Activated naive CD8-positive, alpha-beta T cell (primary cell): ENCODE data around the gene SDCBP2.

ENCODE experiments used
- H3K27ac Mint-ChIP-seq: one replicate; pipeline ENCODE4 v1.8.0; 2021; ENCODE audit warnings: mixed read lengths
- H3K27me3 Mint-ChIP-seq: one replicate; pipeline ENCODE4 v1.8.0; 2021; ENCODE audit warnings: mixed read lengths
- H3K36me3 Mint-ChIP-seq: one replicate; pipeline ENCODE4 v1.8.0; 2021; ENCODE audit warnings: mixed read lengths
- H3K4me1 Mint-ChIP-seq: one replicate; pipeline ENCODE4 v1.8.0; 2021; ENCODE audit warnings: low read depth, mixed read lengths
- H3K4me3 Mint-ChIP-seq: one replicate; pipeline ENCODE4 v1.8.0; 2021; ENCODE audit warnings: mild to moderate bottlenecking, mixed read lengths
- H3K9me3 Mint-ChIP-seq: one replicate; pipeline ENCODE4 v1.8.0; 2021; ENCODE audit warnings: low read depth, mixed read lengths

Gene SDCBP2

GRCh38 chr20:1274485-1275311 lies 54.2 kb downstream of the SDCBP2 start:
- Mint-ChIP-seq H3K27ac (no peak overlapping the region), H3K36me3 (no peaks in the 10 kb centered on the region), H3K27me3 (no peaks in the 10 kb centered on the region), H3K4me1 (peaks cover 57% of the 10 kb centered on the region), H3K9me3 (no peaks in the 10 kb centered on the region), H3K4me3 (no peak overlapping the region)

GRCh38 chr20:1273366-1273765 lies 55.6 kb downstream of the SDCBP2 start:
- Mint-ChIP-seq H3K9me3 (no peaks in the 10 kb centered on the region), H3K4me3 (no peak overlapping the region), H3K4me1 (peaks cover 64% of the 10 kb centered on the region), H3K36me3 (no peaks in the 10 kb centered on the region), H3K27me3 (no peaks in the 10 kb centered on the region), H3K27ac (no peak overlapping the region)

DNA sequence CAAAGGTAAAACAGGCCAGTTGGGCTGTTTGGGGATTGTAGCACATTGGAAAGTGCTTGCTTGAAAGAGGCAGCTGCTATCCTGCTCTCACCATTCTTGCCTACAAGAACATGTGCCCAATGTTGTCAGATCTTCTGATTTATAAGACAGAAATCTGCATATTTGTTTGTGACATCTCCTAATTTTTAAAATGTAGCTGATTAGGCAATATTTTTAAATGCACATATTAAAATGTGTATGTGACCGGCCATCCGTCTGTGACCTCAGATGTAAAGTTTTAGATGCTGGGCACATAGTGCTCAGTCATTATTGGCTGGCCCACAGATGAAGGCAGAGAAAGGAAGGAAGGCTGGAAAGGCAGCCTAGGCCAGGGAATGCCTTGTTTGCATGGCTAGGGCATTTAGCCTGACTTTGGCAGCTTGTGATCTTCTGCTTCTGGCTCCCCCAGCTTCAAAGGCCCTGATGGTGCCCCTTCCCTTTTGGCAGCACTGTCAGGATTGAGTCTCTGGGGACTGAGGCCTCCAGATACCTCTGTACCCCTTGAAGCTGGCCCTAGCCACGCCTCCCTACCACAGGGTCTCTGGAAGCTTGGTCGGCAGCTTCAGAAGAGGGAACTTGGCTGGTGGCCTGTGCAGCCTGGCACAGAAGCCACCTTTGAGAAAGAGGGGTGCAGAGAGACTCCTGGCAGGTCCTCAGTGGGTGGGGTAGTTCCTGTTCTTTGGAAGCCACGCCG lies 56.4 kb downstream of the SDCBP2 start:
- peaks cover 72% of the 10 kb centered on the region for H3K4me1 Mint-ChIP-seq
- no peaks in the 10 kb centered on the region for H3K27me3 Mint-ChIP-seq
- no peak overlapping the region for H3K4me3 Mint-ChIP-seq
- H3K9me3 Mint-ChIP-seq: no peaks in the 10 kb centered on the region
- H3K27ac Mint-ChIP-seq: peak overlapping the region; percentile 6
- no peaks in the 10 kb centered on the region for H3K36me3 Mint-ChIP-seq

DNA sequence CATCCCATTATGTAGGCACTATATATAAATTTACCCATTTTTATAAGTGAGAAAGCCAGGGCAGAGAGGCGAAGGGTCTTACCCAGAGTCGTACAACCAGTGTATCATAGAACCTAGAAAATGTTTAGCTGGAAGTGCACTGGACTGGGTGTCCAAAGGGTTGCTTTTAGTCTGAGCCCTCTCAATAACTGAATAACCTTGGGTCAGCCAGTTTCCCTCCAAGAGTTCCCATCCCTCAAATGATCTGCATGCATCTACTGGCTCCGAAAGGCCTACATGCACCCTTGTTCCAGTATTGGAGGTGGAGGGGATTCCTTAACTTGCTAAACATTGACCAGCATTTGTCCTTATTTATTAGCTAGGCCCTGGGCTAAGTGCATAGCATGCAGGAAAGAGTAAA lies 59.1 kb downstream of the SDCBP2 start:
- Mint-ChIP-seq H3K27me3 (no peaks in the 10 kb centered on the region), H3K36me3 (no peaks in the 10 kb centered on the region), H3K27ac (peak overlapping the region; percentile 67), H3K4me1 (peaks cover 84% of the 10 kb centered on the region), H3K9me3 (no peaks in the 10 kb centered on the region), H3K4me3 (no peak overlapping the region)

- H3K27me3 Mint-ChIP-seq: no peaks in the 10 kb centered on the region
- H3K4me1 Mint-ChIP-seq: peaks cover 86% of the 10 kb centered on the region
- H3K36me3 Mint-ChIP-seq: no peaks in the 10 kb centered on the region
- H3K27ac Mint-ChIP-seq: peak overlapping the region; percentile 5
- H3K4me3 Mint-ChIP-seq: no peak overlapping the region
- no peaks in the 10 kb centered on the region for H3K9me3 Mint-ChIP-seq
Observed at GRCh38 chr20:1269235-1269634, 59.7 kb downstream of the SDCBP2 start.

- Mint-ChIP-seq H3K27ac (peak overlapping the region; percentile 76), H3K36me3 (no peaks in the 10 kb centered on the region), H3K9me3 (no peaks in the 10 kb centered on the region), H3K4me3 (peak overlapping the region; percentile 83), H3K4me1 (peaks cover 85% of the 10 kb centered on the region), H3K27me3 (no peaks in the 10 kb centered on the region)
Observed at GRCh38 chr20:1267809-1268374, 61.0 kb downstream of the SDCBP2 start.

- no peaks in the 10 kb centered on the region for H3K27me3 Mint-ChIP-seq
- peak overlapping the region; percentile 16 for H3K27ac Mint-ChIP-seq
- peaks cover 2% of the 10 kb centered on the region for H3K36me3 Mint-ChIP-seq
- no peaks in the 10 kb centered on the region for H3K9me3 Mint-ChIP-seq
- H3K4me3 Mint-ChIP-seq: peak overlapping the region; percentile 83
- H3K4me1 Mint-ChIP-seq: peaks cover 80% of the 10 kb centered on the region
Observed at GRCh38 chr20:1267161-1267560, 61.8 kb downstream of the SDCBP2 start.

GRCh38 chr20:1266167-1266973 lies 62.6 kb downstream of the SDCBP2 start, which contains the start of gene SNPH:
Gene SNPH (plus strand): TSS chr20:1266294. CDS start chr20:1296240, 29,946 bp downstream.
- Mint-ChIP-seq H3K4me1 (peaks cover 73% of the 10 kb centered on the region), H3K27ac (peak within 1 kb of the TSS; percentile 96), H3K27me3 (no peaks in the 10 kb centered on the region), H3K9me3 (no peaks in the 10 kb centered on the region), H3K4me3 (peak within 1 kb of the TSS; percentile 95), H3K36me3 (peaks cover 2% of the 10 kb centered on the region)

DNA sequence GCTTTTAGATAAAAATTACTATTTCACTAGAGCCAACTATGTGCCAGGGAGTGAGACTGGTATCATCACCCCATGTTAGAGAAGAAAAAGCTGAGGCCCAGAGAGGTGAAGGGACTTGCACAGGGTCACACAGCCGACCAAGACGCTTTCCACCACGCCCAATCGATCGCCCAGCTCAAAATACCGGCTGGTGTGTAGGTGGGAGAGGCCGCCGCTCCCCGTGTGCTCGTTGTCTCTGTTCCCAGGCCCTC lies 63.1 kb downstream of the SDCBP2 start:
- Mint-ChIP-seq H3K4me3 (peak overlapping the region; percentile 95), H3K27ac (peak overlapping the region; percentile 96), H3K36me3 (peaks cover 2% of the 10 kb centered on the region), H3K27me3 (peaks cover under 1% of the 10 kb centered on the region), H3K9me3 (no peaks in the 10 kb centered on the region), H3K4me1 (peaks cover 68% of the 10 kb centered on the region)

- Mint-ChIP-seq H3K9me3 (no peaks in the 10 kb centered on the region), H3K4me1 (peaks cover 64% of the 10 kb centered on the region), H3K4me3 (peak overlapping the region; percentile 95), H3K27me3 (peaks cover 1% of the 10 kb centered on the region), H3K36me3 (peaks cover 2% of the 10 kb centered on the region), H3K27ac (peak overlapping the region; percentile 96)
Observed at GRCh38 chr20:1265226-1265915, 63.6 kb downstream of the SDCBP2 start.

- Mint-ChIP-seq H3K4me1 (peaks cover 61% of the 10 kb centered on the region), H3K9me3 (no peaks in the 10 kb centered on the region), H3K4me3 (peak overlapping the region; percentile 95), H3K36me3 (peaks cover 2% of the 10 kb centered on the region), H3K27ac (peak overlapping the region; percentile 96), H3K27me3 (peaks cover 1% of the 10 kb centered on the region)
Observed at GRCh38 chr20:1264727-1265126, 64.2 kb downstream of the SDCBP2 start.

DNA sequence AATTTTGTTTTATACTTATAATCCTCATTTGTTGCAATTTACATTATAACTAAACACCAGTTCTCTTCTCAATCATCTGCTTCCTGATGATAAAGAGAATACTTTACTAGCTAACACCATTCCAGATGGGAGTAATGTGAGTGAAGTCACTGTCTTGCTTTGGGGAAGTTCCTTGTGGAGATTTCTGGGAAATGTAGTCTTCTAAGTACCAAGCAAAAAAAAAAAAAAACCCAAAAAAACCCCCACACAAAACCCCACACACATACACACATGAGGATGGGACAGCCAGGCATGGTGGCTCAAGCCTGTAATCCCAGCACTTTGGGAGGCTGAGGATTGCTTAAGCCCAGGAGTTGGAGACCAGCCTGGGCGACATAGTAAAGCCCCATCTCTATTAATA lies 65.1 kb downstream of the SDCBP2 start:
- peaks cover 1% of the 10 kb centered on the region for H3K27me3 Mint-ChIP-seq
- peaks cover 2% of the 10 kb centered on the region for H3K36me3 Mint-ChIP-seq
- H3K4me3 Mint-ChIP-seq: peak overlapping the region; percentile 47
- peak overlapping the region; percentile 96 for H3K27ac Mint-ChIP-seq
- peaks cover 52% of the 10 kb centered on the region for H3K4me1 Mint-ChIP-seq
- no peaks in the 10 kb centered on the region for H3K9me3 Mint-ChIP-seq
